NCI-H1048 (cell line): ENCODE measurements around the gene SPEN.
A peak's percentile ranks its signal among the peaks of the same experiment; 100 is the strongest.
"Not testable (repeated sequence)": the region's sequence is repeated elsewhere in the genome, so short reads cannot be mapped to it uniquely, and the experiment has no call there.

ENCODE experiments used
- DNase-seq: peaks from one replicate; lab custom pipeline; 2025; lab: John Stamatoyannopoulos, UW

The SPEN gene

GRCh38 chr1:15833842-15834405 lies 13.6 kb upstream of the SPEN start:
- DNase-seq, result no peak

- peak; percentile 89 for DNase-seq
Measured at GRCh38 chr1:15834406-15835204, 12.9 kb upstream of the SPEN start.

GRCh38 chr1:15835205-15835740 lies 12.2 kb upstream of the SPEN start:
- no peak for DNase-seq

- DNase-seq, result peak; percentile 96
Measured at GRCh38 chr1:15835741-15836510, 11.6 kb upstream of the SPEN start.

GRCh38 chr1:15836511-15836771 lies 11.1 kb upstream of the SPEN start:
- not testable (repeated sequence) for DNase-seq

GRCh38 chr1:15836772-15837669 lies 10.5 kb upstream of the SPEN start:
- DNase-seq, result no peak

- no peak for DNase-seq
Measured at GRCh38 chr1:15837931-15838330, 9.6 kb upstream of the SPEN start.

- DNase-seq, result no peak
Measured at GRCh38 chr1:15838721-15839120, 8.8 kb upstream of the SPEN start.

GRCh38 chr1:15843826-15844572 lies 3.5 kb upstream of the SPEN start:
- no peak for DNase-seq

- not testable (repeated sequence) for DNase-seq
Measured at GRCh38 chr1:15846056-15846455, 1.5 kb upstream of the SPEN start.

GRCh38 chr1:15847893-15848142 lies 311 bp downstream of the SPEN start:
- no peak for DNase-seq

- DNase-seq, result no peak
Measured at GRCh38 chr1:15848143-15848928, 829 bp downstream of the SPEN start.

- DNase-seq, result peak; percentile 66
Measured at GRCh38 chr1:15848929-15849774, 1.6 kb downstream of the SPEN start.

GRCh38 chr1:15849775-15850324 lies 2.3 kb downstream of the SPEN start:
- peak; percentile 55 for DNase-seq

- DNase-seq, result no peak
Measured at GRCh38 chr1:15850471-15851001, 3.0 kb downstream of the SPEN start.

GRCh38 chr1:15851210-15852035 lies 3.9 kb downstream of the SPEN start:
- no peak for DNase-seq

GRCh38 chr1:15852036-15852827 lies 4.7 kb downstream of the SPEN start:
- no peak for DNase-seq
